ENCODE measurements around the gene SUN3.
A peak's percentile ranks its signal among the peaks of the same experiment; 100 is the strongest.

The SUN3 gene

DNA sequence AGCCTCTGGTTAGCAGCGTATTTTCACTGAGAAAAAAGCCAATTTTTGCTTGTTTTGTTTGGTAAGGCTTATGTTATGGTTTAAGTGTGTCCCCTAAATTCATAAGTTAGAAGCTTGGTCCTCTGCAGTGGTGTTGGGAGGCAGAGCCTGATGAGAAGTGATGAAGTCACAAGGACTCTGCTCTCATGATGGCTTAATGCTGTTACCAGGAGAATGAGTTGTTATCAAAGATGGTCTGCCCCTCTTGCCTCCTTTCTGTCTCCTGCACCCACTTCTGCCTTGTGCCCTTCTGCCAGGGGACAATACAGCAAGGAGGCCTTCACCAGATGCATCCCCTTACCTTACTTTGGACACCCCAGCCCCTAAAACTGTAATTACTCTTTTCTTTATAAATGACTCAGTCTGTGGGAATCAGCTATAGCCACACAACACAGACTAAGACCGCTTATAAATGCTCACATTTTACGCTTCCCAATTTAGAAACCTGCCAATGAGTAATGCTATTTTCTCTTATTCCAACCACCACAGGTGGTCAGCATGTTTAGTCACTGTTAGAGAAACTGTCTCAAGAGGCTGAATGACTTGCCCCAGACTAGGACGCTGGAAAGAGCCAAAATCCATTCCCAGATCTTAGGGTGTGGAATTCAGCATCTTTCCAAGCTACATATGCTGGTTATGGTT lies 74.5 kb downstream of the SUN3 start:
- Histone ChIP-seq H3K4me3 (no peak overlapping the region), H3K9me3 (no peaks in the 10 kb centered on the region), H3K4me1 (no peaks in the 10 kb centered on the region), H3K27me3 (ENCODE audit: low read depth) (no peaks in the 10 kb centered on the region), H3K36me3 (replicated peaks) (peaks cover 23% of the 10 kb centered on the region)
- DNase-seq (ENCODE audit: low spot score in 2 of 2) = no peak
- in situ Hi-C loops (cut with MboI; ENCODE audit: low sequenced_read_pairs) = no loop called here

GRCh38 chr7:47953822-47954221 lies 75.1 kb downstream of the SUN3 start:
- in situ Hi-C loops (cut with MboI; ENCODE audit: low sequenced_read_pairs) = no loop called here
- H3K4me3 ChIP-seq = no peak overlapping the region

GRCh38 chr7:47952224-47952623 lies 76.7 kb downstream of the SUN3 start:
- H3K9me3 ChIP-seq = no peaks in the 10 kb centered on the region
- in situ Hi-C loops (cut with MboI; ENCODE audit: low sequenced_read_pairs) = no loop called here
- no peaks in the 10 kb centered on the region for H3K4me1 ChIP-seq
- H3K27me3 ChIP-seq (ENCODE audit: low read depth) = no peaks in the 10 kb centered on the region
- H3K36me3 ChIP-seq (replicated peaks) = peaks cover 19% of the 10 kb centered on the region
- no peak overlapping the region for H3K4me3 ChIP-seq
- DNase-seq (ENCODE audit: low spot score in 2 of 2) = no peak

More at GRCh38 chr7:47953822-47954221, 75.1 kb downstream of the SUN3 start:
- DNase-seq (ENCODE audit: low spot score in 2 of 2) = no peak
- Histone ChIP-seq H3K9me3 (no peaks in the 10 kb centered on the region), H3K27me3 (ENCODE audit: low read depth) (no peaks in the 10 kb centered on the region), H3K4me1 (no peaks in the 10 kb centered on the region), H3K36me3 (replicated peaks) (peaks cover 23% of the 10 kb centered on the region)

GRCh38 chr7:47951374-47951773 lies 77.5 kb downstream of the SUN3 start:
- in situ Hi-C loops (cut with MboI; ENCODE audit: low sequenced_read_pairs) = no loop called here
- no peaks in the 10 kb centered on the region for H3K27me3 ChIP-seq (ENCODE audit: low read depth)
- H3K36me3 ChIP-seq (replicated peaks) = peaks cover 10% of the 10 kb centered on the region
- no peaks in the 10 kb centered on the region for H3K4me1 ChIP-seq
- DNase-seq (ENCODE audit: low spot score in 2 of 2) = no peak
- H3K9me3 ChIP-seq = no peaks in the 10 kb centered on the region
- H3K4me3 ChIP-seq = no peak overlapping the region

DNA sequence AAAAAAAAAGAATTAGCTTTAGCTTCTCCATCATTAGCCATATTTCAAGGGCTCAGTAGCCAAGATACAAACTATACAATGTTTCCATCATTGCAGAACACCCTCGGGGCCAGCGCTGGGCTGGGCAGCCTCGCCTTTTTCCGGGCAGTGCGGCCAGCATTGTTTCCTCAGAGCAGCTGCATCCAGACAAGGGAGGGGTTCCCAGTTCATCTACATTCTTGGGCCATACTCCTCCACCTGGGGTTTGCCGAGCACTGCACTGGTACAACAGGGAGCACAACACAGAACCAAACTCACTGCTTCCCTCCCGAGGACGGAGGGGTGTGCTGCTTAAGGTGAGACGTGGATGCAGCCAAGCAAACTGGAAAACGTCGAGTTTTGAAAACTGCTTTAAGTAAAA lies 78.2 kb downstream of the SUN3 start:
- in situ Hi-C loops (cut with MboI; ENCODE audit: low sequenced_read_pairs) = no loop called here
- DNase-seq (ENCODE audit: low spot score in 2 of 2) = no peak
- Histone ChIP-seq H3K4me1 (no peaks in the 10 kb centered on the region), H3K9me3 (no peaks in the 10 kb centered on the region), H3K27me3 (ENCODE audit: low read depth) (no peaks in the 10 kb centered on the region), H3K4me3 (no peak overlapping the region), H3K36me3 (replicated peaks) (peaks cover 5% of the 10 kb centered on the region; the same call in 1 of the 2 replicates)

GRCh38 chr7:47949703-47950102 lies 79.2 kb downstream of the SUN3 start:
- Histone ChIP-seq H3K9me3 (no peaks in the 10 kb centered on the region), H3K27me3 (ENCODE audit: low read depth) (no peaks in the 10 kb centered on the region), H3K36me3 (replicated peaks) (peaks cover 4% of the 10 kb centered on the region; the same call in 1 of the 2 replicates), H3K4me3 (no peak overlapping the region), H3K4me1 (no peaks in the 10 kb centered on the region)
- in situ Hi-C loops (cut with MboI; ENCODE audit: low sequenced_read_pairs) = loop anchor here (25.0 kb wide), 1 partner anchor 687 kb away; no protein-coding TSS in a partner anchor
- no peak for DNase-seq (ENCODE audit: low spot score in 2 of 2)

- in situ Hi-C loops (cut with MboI; ENCODE audit: low sequenced_read_pairs) = loop anchor here (25.0 kb wide), 1 partner anchor 686 kb away; no protein-coding TSS in a partner anchor
- Histone ChIP-seq H3K4me1 (no peaks in the 10 kb centered on the region), H3K4me3 (no peak within 1 kb of the TSS), H3K9me3 (no peaks in the 10 kb centered on the region), H3K36me3 (replicated peaks) (no peaks in the 10 kb centered on the region), H3K27me3 (ENCODE audit: low read depth) (no peaks in the 10 kb centered on the region)
- DNase-seq (ENCODE audit: low spot score in 2 of 2) = no peak
Measured at GRCh38 chr7:47948141-47948790, 80.6 kb downstream of the SUN3 start, which contains the start of gene PKD1L1. TSS of gene PKD1L1 (minus strand) at chr7:47948466. CDS start at chr7:47948440, 26 bp downstream.

DNA sequence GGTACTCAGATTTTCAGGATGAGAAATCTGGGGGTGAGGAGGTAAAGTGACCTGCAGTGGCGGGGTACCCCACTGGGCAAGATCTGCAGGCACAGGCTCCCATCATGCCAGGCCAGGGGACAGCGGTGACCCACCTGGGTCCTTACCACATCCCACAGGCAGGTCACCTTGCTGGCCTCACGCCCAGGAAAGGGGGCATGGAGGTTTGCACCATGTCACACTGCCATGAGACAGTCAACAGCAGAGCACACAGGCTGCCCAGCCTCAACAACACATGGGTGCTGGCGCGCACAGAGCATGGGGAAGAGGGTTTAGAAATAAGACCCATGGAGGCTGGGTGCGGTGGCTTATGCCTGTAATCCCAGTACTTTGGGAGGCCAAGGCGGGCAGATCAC lies 81.6 kb downstream of the SUN3 start:
- Histone ChIP-seq H3K36me3 (replicated peaks) (no peaks in the 10 kb centered on the region), H3K9me3 (no peaks in the 10 kb centered on the region), H3K27me3 (ENCODE audit: low read depth) (no peaks in the 10 kb centered on the region), H3K4me1 (no peaks in the 10 kb centered on the region), H3K4me3 (no peak overlapping the region)
- DNase-seq (ENCODE audit: low spot score in 2 of 2) = no peak
- in situ Hi-C loops (cut with MboI; ENCODE audit: low sequenced_read_pairs) = loop anchor here (25.0 kb wide), 1 partner anchor 685 kb away; no protein-coding TSS in a partner anchor

DNA sequence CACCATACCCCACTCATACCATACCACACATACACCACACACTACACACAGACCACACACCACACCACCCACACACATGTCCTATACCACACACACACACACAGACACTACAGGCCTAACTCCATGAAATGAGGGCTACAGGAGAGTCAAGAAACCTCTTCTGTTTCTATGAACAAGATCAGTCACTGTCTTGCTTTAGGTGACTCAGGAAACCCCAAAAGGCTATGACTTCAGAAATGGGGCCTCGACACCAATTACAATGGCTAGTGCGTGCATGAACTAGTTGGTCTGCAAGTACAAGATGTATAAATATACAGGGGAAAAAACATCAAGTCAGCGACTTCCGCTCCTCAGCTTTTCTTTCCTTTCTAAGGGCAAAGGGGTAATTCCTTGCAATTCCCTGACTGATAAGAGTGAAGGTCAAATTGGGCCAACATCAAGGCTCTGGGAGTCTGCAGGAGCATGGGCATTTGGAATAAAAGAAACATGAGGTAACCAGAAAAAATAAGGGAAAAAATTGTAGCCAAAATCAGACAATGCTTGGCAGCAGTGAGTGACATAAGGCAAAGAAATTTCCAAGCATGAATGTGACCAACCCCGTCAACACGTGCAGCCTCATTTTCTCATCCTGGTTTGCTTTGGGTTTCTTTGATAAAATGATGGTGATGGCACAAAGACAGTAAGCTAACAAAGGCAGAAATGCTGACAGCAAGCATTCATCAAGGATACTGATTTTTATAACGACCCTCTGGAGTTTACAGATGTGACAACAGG lies 82.1 kb downstream of the SUN3 start:
- Histone ChIP-seq H3K9me3 (no peaks in the 10 kb centered on the region), H3K27me3 (ENCODE audit: low read depth) (no peaks in the 10 kb centered on the region), H3K4me3 (no peak overlapping the region), H3K4me1 (no peaks in the 10 kb centered on the region), H3K36me3 (replicated peaks) (no peaks in the 10 kb centered on the region)
- DNase-seq (ENCODE audit: low spot score in 2 of 2) = no peak
- in situ Hi-C loops (cut with MboI; ENCODE audit: low sequenced_read_pairs) = loop anchor here (25.0 kb wide), 1 partner anchor 684 kb away; no protein-coding TSS in a partner anchor

GRCh38 chr7:47945261-47946015 lies 83.5 kb downstream of the SUN3 start:
- no peaks in the 10 kb centered on the region for H3K36me3 ChIP-seq (replicated peaks)
- no peaks in the 10 kb centered on the region for H3K4me1 ChIP-seq
- H3K4me3 ChIP-seq = no peak overlapping the region
- peak; percentile 28 to 88 for DNase-seq (ENCODE audit: low spot score in 2 of 2)
- no peaks in the 10 kb centered on the region for H3K27me3 ChIP-seq (ENCODE audit: low read depth)
- in situ Hi-C loops (cut with MboI; ENCODE audit: low sequenced_read_pairs) = loop anchor here (25.0 kb wide), 1 partner anchor 683 kb away; no protein-coding TSS in a partner anchor
- H3K9me3 ChIP-seq = no peaks in the 10 kb centered on the region

DNA sequence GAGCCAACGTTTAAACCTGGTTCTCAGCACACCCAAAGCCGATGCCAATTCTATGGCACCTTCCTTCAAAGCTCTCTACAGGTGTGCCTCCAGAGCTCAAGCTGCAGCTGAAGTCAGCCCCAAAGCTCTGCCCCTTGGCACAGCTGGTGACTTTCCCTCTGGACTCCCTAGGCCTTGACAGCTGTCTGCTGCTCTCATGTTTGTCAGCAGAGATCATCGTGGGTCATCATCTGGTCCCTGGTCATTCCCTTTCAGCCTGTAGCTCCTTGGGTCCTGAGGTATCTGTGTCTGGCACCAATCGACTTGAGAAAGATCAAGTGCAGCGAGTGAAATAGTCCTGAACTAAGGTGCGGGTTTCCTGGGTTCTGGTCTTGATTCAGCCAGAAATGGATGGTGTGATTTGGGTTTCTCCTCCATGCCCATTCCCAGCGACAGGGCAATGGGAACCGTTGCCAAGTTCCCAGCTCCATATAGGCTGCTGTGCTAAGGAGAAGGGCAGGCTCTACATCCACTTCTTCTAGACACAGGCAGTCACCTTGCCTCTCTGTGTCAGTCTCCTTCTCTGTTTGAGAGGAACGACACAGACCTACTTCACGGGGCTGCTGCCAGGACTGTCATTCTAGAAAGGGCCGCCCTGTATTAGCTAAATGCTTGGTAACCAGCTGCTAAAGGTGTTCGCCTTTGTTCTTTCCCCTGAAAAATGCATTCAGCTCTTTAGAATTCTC lies 84.2 kb downstream of the SUN3 start:
- Histone ChIP-seq H3K4me1 (no peaks in the 10 kb centered on the region), H3K36me3 (replicated peaks) (no peaks in the 10 kb centered on the region), H3K4me3 (no peak overlapping the region), H3K27me3 (ENCODE audit: low read depth) (no peaks in the 10 kb centered on the region), H3K9me3 (no peaks in the 10 kb centered on the region)
- DNase-seq (ENCODE audit: low spot score in 2 of 2) = no peak
- in situ Hi-C loops (cut with MboI; ENCODE audit: low sequenced_read_pairs) = loop anchor here (5.0 to 25.0 kb wide), 2 partner anchors 173 to 682 kb away; no protein-coding TSS in a partner anchor

GRCh38 chr7:47943676-47944474 lies 85.0 kb downstream of the SUN3 start:
- Histone ChIP-seq H3K36me3 (replicated peaks) (no peaks in the 10 kb centered on the region), H3K4me1 (no peaks in the 10 kb centered on the region), H3K4me3 (no peak overlapping the region), H3K27me3 (ENCODE audit: low read depth) (no peaks in the 10 kb centered on the region), H3K9me3 (no peaks in the 10 kb centered on the region)
- in situ Hi-C loops (cut with MboI; ENCODE audit: low sequenced_read_pairs) = loop anchor here (5.0 to 25.0 kb wide), 2 partner anchors 173 to 682 kb away; no protein-coding TSS in a partner anchor
- no peak for DNase-seq (ENCODE audit: low spot score in 2 of 2)
